NCI-H2171 (cell line): ENCODE measurements around the gene TBATA.
"Not testable (repeated sequence)": the region's sequence is repeated elsewhere in the genome, so short reads cannot be mapped to it uniquely, and the experiment has no call there.

Experiments
- DNase-seq: peaks from one replicate; lab custom pipeline; 2025; lab: John Stamatoyannopoulos, UW

The TBATA gene

DNA sequence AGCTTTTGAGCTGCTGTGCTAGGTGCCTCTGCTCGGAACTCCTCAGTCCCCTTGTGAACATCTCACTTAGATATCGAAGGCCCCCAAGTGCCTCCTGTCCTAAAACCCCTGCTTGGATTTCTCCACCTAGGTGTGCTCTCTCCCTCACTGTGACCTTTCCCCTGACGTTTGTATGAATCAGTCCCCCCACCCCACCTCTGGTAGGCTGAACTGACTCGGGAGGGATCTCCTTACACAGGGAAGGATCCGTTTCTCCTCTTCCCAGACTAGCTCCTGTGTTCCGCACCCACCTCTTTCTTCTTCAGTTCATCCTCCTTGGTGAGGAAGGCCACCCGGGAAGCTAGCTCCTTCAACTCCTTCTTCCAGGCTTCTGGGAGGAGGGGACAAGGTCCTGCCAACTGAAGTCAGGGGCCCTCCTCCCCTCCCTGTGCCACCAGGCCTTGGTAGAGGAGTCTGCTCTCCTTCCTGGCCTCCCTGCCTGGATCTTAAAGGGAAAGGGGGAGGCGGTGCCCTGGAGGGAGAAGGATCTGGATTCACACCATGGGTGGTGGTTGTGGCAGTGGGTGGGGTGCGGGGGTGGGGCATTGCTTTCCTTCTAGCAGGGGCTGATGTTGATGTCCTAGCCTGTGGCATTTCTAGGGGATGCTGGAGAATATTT, 6.8 kb downstream of the TBATA start:
- no peak for DNase-seq

DNA sequence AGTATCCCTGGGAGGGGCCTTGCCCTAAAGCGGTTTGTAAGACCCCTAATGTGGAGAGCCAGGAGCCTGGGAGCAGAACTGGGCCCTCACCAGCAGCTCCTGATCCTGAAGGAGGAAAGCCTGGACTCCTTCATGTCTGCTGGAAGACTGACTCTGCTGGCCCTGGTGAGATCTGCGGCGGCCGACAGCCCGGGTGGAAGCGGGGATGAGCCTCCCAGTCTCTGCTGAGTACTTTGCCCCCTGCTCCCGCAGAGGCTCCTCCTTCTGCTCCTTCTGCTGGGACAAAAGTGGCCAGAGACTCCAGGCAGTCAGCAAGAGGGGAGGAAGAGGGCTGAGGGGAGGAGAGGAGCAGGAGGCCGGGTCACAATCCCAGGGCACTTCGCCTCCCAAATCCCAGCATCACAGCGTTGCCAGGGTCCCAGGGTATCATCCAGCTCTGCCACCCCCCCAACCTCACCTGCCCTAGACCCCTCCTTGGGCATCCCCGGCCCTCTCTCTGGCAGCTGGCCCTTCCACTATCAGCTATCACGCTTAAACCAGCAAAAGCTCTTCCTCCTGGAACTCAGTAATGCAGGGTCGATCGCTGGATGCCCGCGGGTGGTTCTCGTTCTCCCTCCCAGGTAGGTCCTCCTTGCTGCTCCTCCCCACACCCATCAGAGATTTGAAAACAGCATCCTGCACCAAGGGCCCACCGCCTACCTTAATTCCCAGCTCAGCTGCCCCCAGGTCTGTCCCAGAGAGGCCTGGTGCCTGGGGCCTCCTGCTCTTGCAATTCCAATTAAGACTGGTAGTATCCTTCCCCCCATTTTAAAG, 7.9 kb downstream of the TBATA start:
- DNase-seq = no peak

- no peak for DNase-seq
Observed at GRCh38 chr10:70776455-70777005, 8.6 kb downstream of the TBATA start.

GRCh38 chr10:70775679-70776454, 9.3 kb downstream of the TBATA start:
- no peak for DNase-seq

DNA sequence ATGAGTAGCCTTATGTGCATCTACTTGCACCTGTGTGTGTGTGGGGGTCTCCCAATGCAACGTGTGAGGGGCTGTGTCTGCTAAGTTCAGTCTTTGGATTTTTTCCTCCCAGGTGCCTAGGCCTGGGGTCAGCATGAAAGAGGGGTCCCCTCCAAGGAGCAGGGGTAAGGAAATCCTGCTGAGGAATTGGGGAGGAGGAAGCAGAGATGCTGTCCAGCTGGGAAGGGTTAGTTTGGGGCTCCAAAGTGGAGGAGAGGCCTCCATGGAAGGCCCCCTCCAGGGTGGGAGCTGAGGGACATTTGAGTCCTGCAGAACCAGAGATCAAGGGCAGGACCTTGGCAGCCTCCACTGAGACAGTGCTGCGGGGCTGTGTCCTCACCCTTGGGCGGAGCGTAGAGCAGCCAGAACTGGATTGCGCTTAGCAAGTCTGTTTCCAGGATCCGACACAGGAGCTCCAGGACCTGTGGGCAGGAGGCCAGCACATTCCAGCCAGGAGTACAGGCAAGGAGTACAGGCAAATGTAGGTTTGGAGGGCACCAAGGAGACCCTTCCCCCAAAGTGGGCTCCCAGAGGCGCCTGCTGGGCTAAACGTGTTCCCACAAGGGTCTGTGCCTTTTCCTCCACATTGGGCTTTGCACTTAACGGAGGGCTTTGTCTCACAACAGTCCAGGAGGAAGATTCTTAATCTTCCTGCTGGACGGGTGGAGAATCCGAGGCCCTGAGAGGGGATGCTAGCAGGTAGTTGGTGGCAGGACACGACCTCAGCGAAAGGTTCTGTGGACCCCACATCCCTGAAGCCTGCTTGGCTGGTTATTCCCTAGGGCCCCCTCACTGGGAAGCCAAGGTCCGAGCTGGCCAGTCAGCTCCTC, 10.1 kb downstream of the TBATA start:
- no peak for DNase-seq

- DNase-seq = no peak
Observed at GRCh38 chr10:70773965-70774809, 11.0 kb downstream of the TBATA start.

DNA sequence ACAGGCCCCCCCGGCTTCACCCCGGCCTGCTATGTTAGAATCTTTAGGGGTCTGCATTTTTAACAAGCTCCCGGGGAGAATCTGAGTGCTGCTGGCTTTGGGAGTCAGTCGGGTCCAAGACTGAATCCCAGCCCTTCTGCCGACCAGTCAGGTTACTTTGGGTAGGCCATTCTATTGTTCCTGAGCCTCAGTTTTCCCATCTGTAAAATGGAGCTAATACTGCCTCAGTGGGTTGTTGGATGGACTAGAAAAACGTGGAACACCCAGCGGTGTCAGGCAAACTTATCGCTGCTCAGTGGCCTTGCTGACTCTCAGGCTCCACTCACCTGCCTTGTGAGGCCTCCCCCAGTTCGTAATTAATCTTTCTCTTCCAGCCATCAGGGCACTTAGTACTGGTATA, 11.7 kb downstream of the TBATA start:
- no peak for DNase-seq

DNA sequence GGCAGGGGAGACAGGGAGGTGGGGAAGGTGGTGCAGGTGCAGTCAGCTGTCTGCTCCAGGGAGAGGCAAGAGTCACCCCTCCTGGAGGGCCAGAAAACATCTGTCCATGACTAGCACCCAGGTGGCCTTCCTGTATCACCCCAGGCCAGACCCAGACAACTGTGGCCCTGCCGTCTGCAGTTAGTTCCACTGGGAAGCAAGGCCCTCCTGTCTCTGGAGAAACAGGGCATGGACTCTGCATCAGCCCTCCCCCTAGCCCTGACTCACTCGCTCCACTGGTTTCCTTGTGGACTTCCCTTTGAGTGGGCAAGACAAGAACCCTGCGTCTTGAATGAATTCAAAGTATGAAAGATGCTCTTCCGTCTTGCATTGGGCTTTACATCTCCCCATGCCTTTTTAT, 12.6 kb downstream of the TBATA start:
- DNase-seq = no peak

- no peak for DNase-seq
Observed at GRCh38 chr10:70771311-70772194, 13.6 kb downstream of the TBATA start.

DNA sequence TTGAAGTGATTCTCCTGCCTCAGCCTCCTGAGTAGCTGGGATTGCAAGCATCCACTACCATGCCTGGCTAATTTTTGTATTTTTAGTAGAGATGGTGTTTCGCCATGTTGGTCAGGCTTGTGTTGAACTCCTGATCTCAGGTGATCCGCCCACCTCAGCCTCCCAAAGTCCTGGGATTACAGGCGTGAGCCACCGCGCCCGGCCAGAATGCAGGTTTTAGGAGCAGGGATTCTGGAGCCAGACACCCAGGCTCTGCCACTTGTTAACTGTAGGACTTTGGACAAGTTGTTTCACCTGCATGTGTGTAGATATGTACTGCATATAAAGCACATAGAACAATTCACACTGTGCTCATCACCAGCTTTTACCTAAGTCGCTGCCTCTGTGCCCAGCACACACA, 14.7 kb downstream of the TBATA start:
- DNase-seq = not testable (repeated sequence)

DNA sequence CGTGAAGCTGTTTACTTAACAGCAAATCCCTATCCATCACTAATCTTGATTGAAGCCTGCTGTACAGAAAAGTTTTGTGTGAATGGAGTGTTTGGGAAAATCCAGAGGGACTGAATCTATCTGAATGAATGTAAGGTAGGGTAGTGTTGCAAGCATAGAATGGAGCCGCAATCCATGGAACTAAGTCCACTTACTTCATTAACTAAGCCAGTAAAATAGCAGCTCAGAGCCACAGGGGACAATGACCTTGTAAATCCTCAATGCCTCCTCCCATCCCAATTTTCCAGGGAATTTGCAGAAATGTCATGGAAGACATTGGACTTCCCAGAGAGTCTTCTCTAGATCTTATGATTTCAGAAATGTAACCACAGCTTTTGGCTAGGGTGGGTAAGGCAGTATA, 15.2 kb downstream of the TBATA start:
- no peak for DNase-seq

- DNase-seq = no peak
Observed at GRCh38 chr10:70769121-70769520, 16.1 kb downstream of the TBATA start.

DNA sequence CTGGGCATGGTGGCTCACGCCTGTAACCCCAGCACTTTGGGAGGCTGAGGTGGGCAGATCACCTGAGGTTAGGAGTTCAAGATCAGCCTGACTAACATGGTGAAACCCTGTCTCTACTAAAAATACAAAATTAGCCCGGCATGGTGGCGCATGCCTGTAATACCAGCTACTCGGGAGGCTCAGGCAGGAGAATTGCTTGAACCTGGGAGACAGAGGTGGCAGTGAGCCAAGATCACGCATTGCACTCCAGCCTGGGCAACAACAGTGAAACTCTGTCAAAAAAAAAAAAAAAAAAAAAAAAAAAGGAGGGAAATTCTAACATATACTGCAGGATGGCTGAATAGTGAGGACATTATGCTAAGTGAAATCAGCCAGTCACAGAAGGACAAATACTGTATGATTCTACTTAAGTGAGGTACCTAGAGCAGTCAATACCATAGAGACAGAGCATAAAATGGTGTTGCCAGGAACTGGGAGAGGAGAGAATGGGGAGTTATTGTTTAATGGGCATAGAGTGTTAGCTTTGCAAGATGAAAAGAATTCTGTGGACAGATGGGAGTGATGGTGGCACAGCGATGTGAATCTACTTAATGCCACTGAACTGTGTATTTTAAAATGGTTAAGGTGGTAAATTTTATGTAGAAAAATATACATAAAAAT, 17.0 kb downstream of the TBATA start:
- DNase-seq = not testable (repeated sequence)

DNA sequence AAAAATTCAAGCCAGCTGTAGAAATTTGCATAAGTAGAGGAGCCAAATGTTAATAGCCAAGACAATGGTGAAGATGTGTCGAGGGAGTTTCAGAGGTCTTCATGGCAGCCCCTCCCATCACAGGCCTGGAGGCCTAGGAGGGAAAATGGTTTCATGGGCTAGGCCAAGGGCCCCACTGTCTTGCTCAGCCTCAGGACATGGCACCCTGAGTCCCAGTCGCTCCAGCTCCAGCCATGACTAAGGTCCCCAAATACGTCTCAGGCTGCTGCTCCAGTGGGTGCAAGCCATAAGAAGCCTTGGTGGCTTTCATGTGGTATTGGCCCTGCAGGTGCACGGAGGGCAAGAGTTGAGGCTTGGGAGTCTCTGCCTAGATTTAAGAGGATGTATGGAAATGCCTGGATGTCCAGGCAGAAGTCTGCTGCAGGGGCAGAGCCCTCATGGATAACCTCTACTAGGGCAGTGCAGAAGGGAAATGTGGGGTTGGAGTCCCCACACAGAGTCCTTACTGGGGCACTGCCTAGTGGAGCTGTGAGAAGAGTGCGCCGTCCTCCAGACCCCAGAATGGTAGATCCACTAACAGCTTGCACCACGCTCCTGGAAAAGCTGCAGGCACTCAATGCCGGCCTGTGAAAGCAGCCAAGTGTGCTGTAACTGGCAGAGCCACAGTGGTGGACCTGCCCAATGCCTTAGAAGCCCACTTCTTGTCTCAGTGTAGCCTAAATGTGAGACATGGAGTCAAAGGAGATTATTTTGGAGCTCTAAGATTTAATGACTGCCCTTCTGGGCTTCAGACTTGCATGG, 19.2 kb downstream of the TBATA start:
- no peak for DNase-seq

DNA sequence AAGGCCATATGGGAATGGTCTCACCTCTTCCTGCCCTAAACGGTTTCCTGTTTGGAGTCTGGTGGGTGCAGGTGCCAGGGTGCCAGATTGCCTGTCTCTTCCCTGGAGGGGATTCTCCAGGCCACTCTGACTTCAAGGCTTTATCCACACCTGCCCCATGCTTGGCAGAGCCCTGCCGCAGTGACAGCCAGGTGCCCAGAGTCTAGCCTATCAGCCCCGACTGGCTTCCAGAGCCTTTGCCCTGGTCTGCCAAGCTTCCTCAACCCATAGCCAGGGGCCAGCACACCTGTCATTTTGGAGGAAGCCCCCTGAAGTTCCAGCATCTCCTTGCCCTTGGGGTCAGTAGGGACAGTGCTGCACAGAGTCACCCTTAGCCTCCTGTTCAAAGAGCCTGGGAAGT, 21.6 kb downstream of the TBATA start:
- no peak for DNase-seq

DNA sequence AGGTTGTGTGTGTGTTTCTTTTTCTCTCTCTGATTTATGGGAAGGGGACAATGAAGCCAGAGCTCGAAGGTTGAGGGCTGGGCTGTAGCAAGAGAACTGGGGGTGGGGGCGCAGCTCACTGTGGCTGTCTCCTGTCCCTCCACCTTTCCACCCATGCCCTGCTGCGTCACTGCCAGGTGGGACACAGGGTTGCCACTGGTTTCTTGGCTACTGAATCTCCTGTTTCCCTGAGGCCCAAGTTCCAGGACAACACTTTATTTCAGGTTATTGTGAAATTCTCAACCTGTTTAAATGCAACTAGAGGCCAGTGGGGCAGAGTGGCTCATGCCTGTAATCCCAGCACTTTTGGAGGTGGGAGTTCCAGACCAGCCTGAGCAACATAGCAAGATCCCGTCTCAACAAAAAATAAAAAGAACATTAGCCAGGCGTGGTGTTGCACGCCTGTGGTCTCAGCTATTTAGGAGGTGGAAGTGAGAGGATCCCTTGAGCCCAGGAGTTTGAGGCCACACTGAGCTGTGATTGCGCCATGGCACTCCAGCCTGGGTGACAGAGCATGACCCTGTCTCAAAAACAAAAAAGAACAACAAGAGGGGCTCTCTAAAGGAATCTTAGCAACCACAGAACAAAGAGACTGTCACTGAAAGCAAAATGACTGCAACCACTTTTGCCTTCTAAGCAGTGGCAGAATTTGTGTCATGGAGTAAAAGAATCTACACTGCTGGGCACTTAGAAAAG, 22.6 kb downstream of the TBATA start:
- DNase-seq = no peak

- DNase-seq = no peak
Observed at GRCh38 chr10:70761727-70762350, 23.3 kb downstream of the TBATA start.
